ENCODE results near the gene GTF3C1.

The GTF3C1 gene

GRCh38 chr16:27449434-27450195 lies 100.1 kb downstream of the GTF3C1 start:
- no peak for TF ChIP-seq CTCF (IDR thresholded peaks at IDR 0.05; ENCODE audit: control extremely low read depth, extremely low read depth, low read depth, missing control alignments)
- peak; percentile 86 for DNase-seq (ENCODE audit: extremely low spot score)
- ChIA-PET CTCF (interaction anchor here (0.8 to 7.3 kb wide), 9 partner anchors 9 to 339 kb away, joined by 3 to 38 read pairs (median 4); no protein-coding TSS in a partner anchor), POLR2A (interaction anchor here (0.6 to 1.8 kb wide), 7 partner anchors 16 to 49 kb away, joined by 3 to 11 read pairs (median 4); no protein-coding TSS in a partner anchor)

GRCh38 chr16:27448532-27449433 lies 100.9 kb downstream of the GTF3C1 start:
- no peak for TF ChIP-seq CTCF (IDR thresholded peaks at IDR 0.05; ENCODE audit: control extremely low read depth, extremely low read depth, low read depth, missing control alignments)
- ChIA-PET CTCF (interaction anchor here (0.8 to 7.3 kb wide), 6 partner anchors 9 to 338 kb away, joined by 3 to 38 read pairs (median 4); no protein-coding TSS in a partner anchor), POLR2A (interaction anchor here (0.8 to 1.6 kb wide), 3 partner anchors 18 to 43 kb away, joined by 3 to 6 read pairs (median 3); no protein-coding TSS in a partner anchor)
- DNase-seq (ENCODE audit: extremely low spot score), result no peak

- no peak for TF ChIP-seq CTCF (IDR thresholded peaks at IDR 0.05; ENCODE audit: control extremely low read depth, extremely low read depth, low read depth, missing control alignments)
- POLR2A ChIA-PET, result interaction anchor here (1.3 kb wide), 1 partner anchor 9 kb away, joined by 4 read pairs; no protein-coding TSS in a partner anchor
- CTCF ChIA-PET, result interaction anchor here (1.4 to 3.3 kb wide), 3 partner anchors 42 to 212 kb away, joined by 4 to 11 read pairs (median 7); no protein-coding TSS in a partner anchor
- DNase-seq (ENCODE audit: extremely low spot score), result no peak
Observed at GRCh38 chr16:27447301-27447700, 102.4 kb downstream of the GTF3C1 start.

GRCh38 chr16:27446721-27447120 lies 103.0 kb downstream of the GTF3C1 start:
- no peak for DNase-seq (ENCODE audit: extremely low spot score)
- POLR2A ChIA-PET, result interaction anchor here (0.5 to 1.3 kb wide), 2 partner anchors 9 to 478 kb away, joined by 4 to 6 read pairs; no protein-coding TSS in a partner anchor
- no peak for TF ChIP-seq CTCF (IDR thresholded peaks at IDR 0.05; ENCODE audit: control extremely low read depth, extremely low read depth, low read depth, missing control alignments)
- CTCF ChIA-PET, result interaction anchor here (1.4 to 3.3 kb wide), 4 partner anchors 13 to 211 kb away, joined by 3 to 11 read pairs (median 6); no protein-coding TSS in a partner anchor

GRCh38 chr16:27445502-27446175 lies 104.1 kb downstream of the GTF3C1 start:
- CTCF ChIA-PET, result interaction anchor here (0.9 to 3.3 kb wide), 7 partner anchors 9 to 266 kb away, joined by 3 to 11 read pairs (median 4); no protein-coding TSS in a partner anchor
- no peak for DNase-seq (ENCODE audit: extremely low spot score)
- TF ChIP-seq CTCF (IDR thresholded peaks at IDR 0.05; ENCODE audit: control extremely low read depth, extremely low read depth, low read depth, missing control alignments), result no peak
- POLR2A ChIA-PET, result interaction anchor here (1.3 kb wide), 1 partner anchor 8 kb away, joined by 4 read pairs; no protein-coding TSS in a partner anchor
